HCT116 (cell line): Measurements from ENCODE around the gene NDUFB3. TPM values are rescaled to one million over a fixed set of nuclear protein-coding genes. Genes with fewer than 3 reads are reported as not detected.

Experiments
- ATAC-seq: fragments of 200-7000 bp; cut with Tn5 transposase; 2 replicates; pipeline ENCODE4 v1.9.1; 2020; ENCODE audit warnings: mild to moderate bottlenecking, moderate library complexity
- BruUV-seq: library from RNA; stranded (reverse); fragments of 400-500 nt; replicated peaks from 2 replicates; lab custom pipeline; 2021; lab: Mats Ljungman, UMichigan
- CTCF ChIA-PET: fragments of 300-600 bp; sonication (Branson Sonifier 250); formaldehyde crosslinking; loops from one replicate; lab custom pipeline; 2021; ENCODE audit warnings: antibody characterized with exemption; lab: Charles Lee
- POLR2A ChIA-PET: fragments of 300-600, 350-600 bp; sonication (Branson Sonifier 250); formaldehyde crosslinking; loops from one replicate; lab custom pipeline; 2021; ENCODE audit warnings: antibody characterized with exemption; lab: Charles Lee
- RAD21 ChIA-PET, 2 experiments: fragments of 300-600 bp; sonication (Branson Sonifier 250); formaldehyde crosslinking; loops; one replicate each; lab custom pipeline; 2023; ENCODE audit warnings: low total read pairs in 2 of 2; ENCODE audit not compliant: uncharacterized antibody in 2 of 2, unreplicated experiment in 2 of 2, low non-redundant PET in 1 of 2; lab: Charles Lee
- DNase-seq: peaks from one replicate; pipeline ENCODE4 v3.0.0-alpha.2; 2010; ENCODE audit warnings: low read depth, low spot score
- H2AFZ ChIP-seq: fragments of 200-600 bp; shearing (Covaris generic), sonication (generic); 2 replicates; pipeline ENCODE4 v1.6.1; 2017; ENCODE audit warnings: low read depth, mixed run types, mixed read lengths, antibody characterized with exemption, low read length; ENCODE audit not compliant: poor library complexity, severe bottlenecking
- H3K27ac ChIP-seq: 2 replicates; pipeline ENCODE4 v1.5.1; 2012; ENCODE audit warnings: low read depth, low read length
- H3K27me3 ChIP-seq: fragments of 200-600 bp; sonication (generic); 2 replicates; pipeline ENCODE4 v1.6.1; 2016; ENCODE audit warnings: mixed run types, low read length, mixed read lengths; ENCODE audit not compliant: insufficient read depth
- H3K36me3 ChIP-seq, 2 experiments: fragments of 200-500 bp in 1 of 2; fragments of 200-600 bp in 1 of 2; sonication (Bioruptor generic) in 1 of 2; sonication (generic) in 1 of 2; 2 replicates each; pipeline versions ENCODE4 v1.5.1 to v1.6.1; 2014 to 2016; ENCODE audit warnings: low read length in 2 of 2, inconsistent platforms in 1 of 2, mixed read lengths in 1 of 2, mixed run types in 1 of 2; ENCODE audit not compliant: insufficient read depth in 2 of 2, control insufficient read depth in 1 of 2
- H3K4me1 ChIP-seq, 2 experiments: fragments of 200-600 bp in 1 of 2; sonication (generic) in 1 of 2; 2 replicates each; pipeline versions ENCODE4 v1.5.1 to v1.6.1; 2012 to 2017; ENCODE audit warnings: low read length in 2 of 2, inconsistent platforms in 1 of 2, mild to moderate bottlenecking in 1 of 2, mixed read lengths in 1 of 2, mixed run types in 1 of 2, moderate library complexity in 1 of 2; ENCODE audit not compliant: insufficient read depth in 2 of 2, control insufficient read depth in 1 of 2
- H3K4me2 ChIP-seq: fragments of 200-600 bp; sonication (generic); 2 replicates; pipeline ENCODE4 v1.6.1; 2017; ENCODE audit warnings: mixed run types, low read length, mixed read lengths
- H3K4me3 ChIP-seq, 2 experiments: fragments of 200-600 bp in 1 of 2; sonication (generic) in 1 of 2; replicated peaks in 1 of 2; 2 replicates each; pipeline ENCODE4 v1.5.1; 2011 to 2016; ENCODE audit warnings: low read length in 2 of 2, control low read depth in 1 of 2, low read depth in 1 of 2, mild to moderate bottlenecking in 1 of 2, mixed read lengths in 1 of 2, mixed run types in 1 of 2
- H3K79me2 ChIP-seq: fragments of 200-600 bp; sonication (generic); 2 replicates; pipeline ENCODE4 v1.6.1; 2017; ENCODE audit warnings: mild to moderate bottlenecking, mixed run types, low read length, moderate library complexity, mixed read lengths; ENCODE audit not compliant: insufficient read depth
- H3K9ac ChIP-seq: fragments of 200-600 bp; sonication (generic); 2 replicates; pipeline ENCODE4 v1.6.1; 2016; ENCODE audit warnings: low read length, mixed read lengths
- H3K9me2 ChIP-seq: fragments of 200-600 bp; sonication (generic), shearing (Covaris generic); 2 replicates; pipeline ENCODE4 v1.6.1; 2017; ENCODE audit warnings: mixed run types, mild to moderate bottlenecking, moderate library complexity; ENCODE audit not compliant: insufficient read depth
- H3K9me3 ChIP-seq, 2 experiments: fragments of 200-500 bp in 1 of 2; fragments of 200-600 bp in 1 of 2; sonication (Bioruptor generic) in 1 of 2; sonication (generic) in 1 of 2; 2 replicates each; pipeline ENCODE4 v1.6.1; 2014 to 2017; ENCODE audit warnings: low read length in 2 of 2, mixed read lengths in 2 of 2, inconsistent platforms in 1 of 2, low read depth in 1 of 2, mild to moderate bottlenecking in 1 of 2, mixed run types in 1 of 2, moderate library complexity in 1 of 2; ENCODE audit not compliant: control insufficient read depth in 1 of 2, insufficient read depth in 1 of 2
- H4K20me1 ChIP-seq: fragments of 200-600 bp; sonication (generic), shearing (Covaris generic); 2 replicates; pipeline ENCODE4 v1.6.1; 2017; ENCODE audit warnings: mixed run types, mild to moderate bottlenecking, moderate library complexity; ENCODE audit not compliant: insufficient read depth
- CEBPB ChIP-seq: IDR thresholded peaks from 2 replicates; pipeline ENCODE4 v1.6.1; 2012; ENCODE audit warnings: low read depth
- CTCF ChIP-seq, 3 experiments: fragments of 200-600 bp in 1 of 3; sonication (generic) in 1 of 3; IDR thresholded peaks in 2 of 3; conservative IDR thresholded peaks in 1 of 3; 2 replicates each; pipeline ENCODE4 v1.5.1; 2012 to 2017; ENCODE audit warnings: low read depth in 2 of 3, low read length in 2 of 3, antibody characterized with exemption in 1 of 3, borderline replicate concordance in 1 of 3, control low read depth in 1 of 3, mild to moderate bottlenecking in 1 of 3, mixed read lengths in 1 of 3, mixed run types in 1 of 3, moderate library complexity in 1 of 3; ENCODE audit not compliant: insufficient read depth in 1 of 3
- EGR1 ChIP-seq: IDR thresholded peaks from 2 replicates; pipeline ENCODE4 v1.6.1; 2012; ENCODE audit warnings: low read depth
- EZH2phosphoT487 ChIP-seq: fragments of 200-600 bp; IDR thresholded peaks from 2 replicates; pipeline ENCODE4 v1.6.1; 2018; ENCODE audit warnings: antibody characterized with exemption, borderline replicate concordance
- POLR2A ChIP-seq: IDR thresholded peaks from 2 replicates; pipeline ENCODE4 v1.7.0; 2011; ENCODE audit warnings: borderline replicate concordance; ENCODE audit not compliant: insufficient read depth, insufficient read length; ENCODE audit errors: extremely low read depth
- RAD21 ChIP-seq: IDR thresholded peaks from 2 replicates; pipeline ENCODE4 v1.6.1; 2012; ENCODE audit warnings: low read depth, mild to moderate bottlenecking
- ZNF274 ChIP-seq: fragments of 200-500 bp; sonication (Bioruptor generic); IDR thresholded peaks from 2 replicates; pipeline ENCODE4 v1.6.1; 2014; ENCODE audit warnings: mild to moderate bottlenecking, low read depth, low read length, inconsistent platforms
- intact Hi-C: fragments of 100-400 bp; cut with micrococcal nuclease; formaldehyde crosslinking; loops from 2 replicates; pipeline ENCODE4 v1.10.0; 2022
- total RNA-seq: library from RNA; stranded (reverse); gene quantifications from one replicate; pipeline ENCODE4 v1.2.1, GENCODE V29; 2021; ENCODE audit not compliant: unreplicated experiment
- TF ChIP-seq, protein P1 (sequence below): IDR thresholded peaks from 2 replicates; pipeline ENCODE4 v1.6.1; 2012; ENCODE audit warnings: low read depth
- TF ChIP-seq, protein P2 (sequence below): IDR thresholded peaks from 2 replicates; pipeline ENCODE4 v1.6.1; 2011; ENCODE audit warnings: mild to moderate bottlenecking, low read length, moderate library complexity; ENCODE audit not compliant: insufficient replicate concordance; ENCODE audit errors: extremely low read depth

NDUFB3 gene
- total RNA-seq, 1 experiment from 2014 or later: 94.6 TPM

- intact Hi-C loops: no loop called here
- DNase-seq: no peak
- no TSS peak for BruUV-seq
- ChIA-PET CTCF (no interaction called here), RAD21 (no interaction called here), POLR2A (no interaction called here)
- Histone ChIP-seq H3K9ac (no peak overlapping the region), H3K4me3 (no peak overlapping the region), H3K4me2 (no peak overlapping the region), H2AFZ (no peak overlapping the region), H3K27ac (no peak overlapping the region), H3K9me2 (no peaks in the 10 kb centered on the region), H3K27me3 (no peaks in the 10 kb centered on the region), H3K36me3 (no peaks in the 10 kb centered on the region), H4K20me1 (no peaks in the 10 kb centered on the region), H3K9me3 (peaks cover 0 to 4% of the 10 kb centered on the region in 2 experiments; a peak in 1 of 4 replicates), H3K4me1 (peaks cover 9 to 11% of the 10 kb centered on the region in 2 experiments), H3K79me2 (no peaks in the 10 kb centered on the region)
- ATAC-seq: no peak
- TF ChIP-seq RAD21 (no peak), EZH2phosphoT487 (no peak)
These were observed 38.8 kb downstream of the NDUFB3 start for GRCh38 chr2:201110615-201111014.

- intact Hi-C loops: no loop called here
- no peaks in the 10 kb centered on the region for H4K20me1 ChIP-seq
- RAD21 ChIA-PET: no interaction called here
- BruUV-seq: no TSS peak
- no peaks in the 10 kb centered on the region for H3K9me3 ChIP-seq
- no peak overlapping the region for H3K4me3 ChIP-seq
- no peak overlapping the region for H3K27ac ChIP-seq
- ATAC-seq (no peak), DNase-seq (no peak)
- TF ChIP-seq, protein P1, sequence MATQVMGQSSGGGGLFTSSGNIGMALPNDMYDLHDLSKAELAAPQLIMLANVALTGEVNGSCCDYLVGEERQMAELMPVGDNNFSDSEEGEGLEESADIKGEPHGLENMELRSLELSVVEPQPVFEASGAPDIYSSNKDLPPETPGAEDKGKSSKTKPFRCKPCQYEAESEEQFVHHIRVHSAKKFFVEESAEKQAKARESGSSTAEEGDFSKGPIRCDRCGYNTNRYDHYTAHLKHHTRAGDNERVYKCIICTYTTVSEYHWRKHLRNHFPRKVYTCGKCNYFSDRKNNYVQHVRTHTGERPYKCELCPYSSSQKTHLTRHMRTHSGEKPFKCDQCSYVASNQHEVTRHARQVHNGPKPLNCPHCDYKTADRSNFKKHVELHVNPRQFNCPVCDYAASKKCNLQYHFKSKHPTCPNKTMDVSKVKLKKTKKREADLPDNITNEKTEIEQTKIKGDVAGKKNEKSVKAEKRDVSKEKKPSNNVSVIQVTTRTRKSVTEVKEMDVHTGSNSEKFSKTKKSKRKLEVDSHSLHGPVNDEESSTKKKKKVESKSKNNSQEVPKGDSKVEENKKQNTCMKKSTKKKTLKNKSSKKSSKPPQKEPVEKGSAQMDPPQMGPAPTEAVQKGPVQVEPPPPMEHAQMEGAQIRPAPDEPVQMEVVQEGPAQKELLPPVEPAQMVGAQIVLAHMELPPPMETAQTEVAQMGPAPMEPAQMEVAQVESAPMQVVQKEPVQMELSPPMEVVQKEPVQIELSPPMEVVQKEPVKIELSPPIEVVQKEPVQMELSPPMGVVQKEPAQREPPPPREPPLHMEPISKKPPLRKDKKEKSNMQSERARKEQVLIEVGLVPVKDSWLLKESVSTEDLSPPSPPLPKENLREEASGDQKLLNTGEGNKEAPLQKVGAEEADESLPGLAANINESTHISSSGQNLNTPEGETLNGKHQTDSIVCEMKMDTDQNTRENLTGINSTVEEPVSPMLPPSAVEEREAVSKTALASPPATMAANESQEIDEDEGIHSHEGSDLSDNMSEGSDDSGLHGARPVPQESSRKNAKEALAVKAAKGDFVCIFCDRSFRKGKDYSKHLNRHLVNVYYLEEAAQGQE: no peak
- TF ChIP-seq ZNF274: no peak
- TF ChIP-seq POLR2A: no peak
- no peak for TF ChIP-seq CEBPB
- TF ChIP-seq, protein P2, sequence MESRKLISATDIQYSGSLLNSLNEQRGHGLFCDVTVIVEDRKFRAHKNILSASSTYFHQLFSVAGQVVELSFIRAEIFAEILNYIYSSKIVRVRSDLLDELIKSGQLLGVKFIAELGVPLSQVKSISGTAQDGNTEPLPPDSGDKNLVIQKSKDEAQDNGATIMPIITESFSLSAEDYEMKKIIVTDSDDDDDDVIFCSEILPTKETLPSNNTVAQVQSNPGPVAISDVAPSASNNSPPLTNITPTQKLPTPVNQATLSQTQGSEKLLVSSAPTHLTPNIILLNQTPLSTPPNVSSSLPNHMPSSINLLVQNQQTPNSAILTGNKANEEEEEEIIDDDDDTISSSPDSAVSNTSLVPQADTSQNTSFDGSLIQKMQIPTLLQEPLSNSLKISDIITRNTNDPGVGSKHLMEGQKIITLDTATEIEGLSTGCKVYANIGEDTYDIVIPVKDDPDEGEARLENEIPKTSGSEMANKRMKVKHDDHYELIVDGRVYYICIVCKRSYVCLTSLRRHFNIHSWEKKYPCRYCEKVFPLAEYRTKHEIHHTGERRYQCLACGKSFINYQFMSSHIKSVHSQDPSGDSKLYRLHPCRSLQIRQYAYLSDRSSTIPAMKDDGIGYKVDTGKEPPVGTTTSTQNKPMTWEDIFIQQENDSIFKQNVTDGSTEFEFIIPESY: no peak
- no peak for TF ChIP-seq RAD21
- no peak for TF ChIP-seq CTCF (IDR thresholded peaks at IDR 0.05 in 2 of 3, conservative IDR thresholded peaks at IDR 0.05 in 1 of 3; ENCODE audit: borderline replicate concordance in 1 of 3, insufficient read depth in 1 of 3, low read depth in 2 of 3, low read length in 2 of 3)
- TF ChIP-seq EGR1: no peak
- CTCF ChIA-PET: no interaction called here
- H3K4me2 ChIP-seq: no peak overlapping the region
- H3K36me3 ChIP-seq: no peaks in the 10 kb centered on the region
- H3K9ac ChIP-seq: no peak overlapping the region
- no peaks in the 10 kb centered on the region for H3K27me3 ChIP-seq
- peaks cover 9 to 15% of the 10 kb centered on the region in 2 experiments for H3K4me1 ChIP-seq
- H3K9me2 ChIP-seq: no peaks in the 10 kb centered on the region
- peaks cover 1% of the 10 kb centered on the region; the same call in 1 of the 2 replicates for H3K79me2 ChIP-seq
- POLR2A ChIA-PET: no interaction called here
- no peak overlapping the region for H2AFZ ChIP-seq
These were observed 39.3 kb downstream of the NDUFB3 start for GRCh38 chr2:201111096-201111495.
